Measurements from ENCODE around the gene TRIM38.
A peak's percentile ranks its signal among the peaks of the same experiment; 100 is the strongest.
"Not testable (repeated sequence)": the region's sequence is repeated elsewhere in the genome, so short reads cannot be mapped to it uniquely, and the experiment has no call there.

Gene TRIM38, protein sequence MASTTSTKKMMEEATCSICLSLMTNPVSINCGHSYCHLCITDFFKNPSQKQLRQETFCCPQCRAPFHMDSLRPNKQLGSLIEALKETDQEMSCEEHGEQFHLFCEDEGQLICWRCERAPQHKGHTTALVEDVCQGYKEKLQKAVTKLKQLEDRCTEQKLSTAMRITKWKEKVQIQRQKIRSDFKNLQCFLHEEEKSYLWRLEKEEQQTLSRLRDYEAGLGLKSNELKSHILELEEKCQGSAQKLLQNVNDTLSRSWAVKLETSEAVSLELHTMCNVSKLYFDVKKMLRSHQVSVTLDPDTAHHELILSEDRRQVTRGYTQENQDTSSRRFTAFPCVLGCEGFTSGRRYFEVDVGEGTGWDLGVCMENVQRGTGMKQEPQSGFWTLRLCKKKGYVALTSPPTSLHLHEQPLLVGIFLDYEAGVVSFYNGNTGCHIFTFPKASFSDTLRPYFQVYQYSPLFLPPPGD

GRCh38 chr6:25962149-25963127 is at the start of gene TRIM38:
Gene TRIM38, plus strand, starts transcription at chr6:25962802. Its CDS starts 3,721 bp downstream, at chr6:25966523.
- peaks cover 56 to 86% of the 10 kb centered on the region in 2 donors for H3K4me1 Mint-ChIP-seq
- DNase-seq (peak; percentile 85), ATAC-seq (replicated peaks) (peak; percentile 88 to 89)
- H3K27ac Mint-ChIP-seq = peak within 1 kb of the TSS; percentile 99
- H3K27me3 Mint-ChIP-seq = no peaks in the 10 kb centered on the region
- H3K9me3 Mint-ChIP-seq = peaks cover 6% of the 10 kb centered on the region in 2 donors
- H3K36me3 Mint-ChIP-seq = peaks cover 20 to 39% of the 10 kb centered on the region in 2 donors
- peak within 1 kb of the TSS; percentile 89 to 97 for H3K4me3 Mint-ChIP-seq

- Mint-ChIP-seq H3K27me3 (no peaks in the 10 kb centered on the region), H3K27ac (no peak overlapping the region), H3K36me3 (no peaks in the 10 kb centered on the region), H3K9me3 (peaks cover 0 to 3% of the 10 kb centered on the region in 2 donors), H3K4me3 (no peak overlapping the region), H3K4me1 (no peaks in the 10 kb centered on the region)
- DNase-seq (no peak), ATAC-seq (replicated peaks) (no peak)
Measured at GRCh38 chr6:25913741-25914140, 48.9 kb upstream of the TRIM38 start.

DNA sequence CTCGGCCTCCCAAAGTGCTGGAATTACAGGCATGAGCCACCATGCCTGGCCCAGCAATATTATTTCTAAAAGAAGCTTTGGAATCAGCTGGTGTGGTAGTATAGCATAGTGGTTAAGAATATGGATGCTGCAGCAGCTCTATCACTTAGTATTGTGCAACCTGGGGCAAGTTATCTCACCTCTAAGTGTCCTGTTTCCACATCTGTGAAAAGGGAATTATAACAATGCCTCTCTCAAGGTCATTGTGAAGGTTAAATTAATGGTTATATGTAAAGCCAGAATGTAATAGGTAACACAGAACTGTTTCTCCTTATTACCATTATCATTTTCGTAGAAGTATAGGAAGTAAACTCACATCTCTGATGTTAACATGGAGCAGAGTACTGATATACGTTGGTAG is 46.3 kb upstream of the TRIM38 start:
- H3K4me1 Mint-ChIP-seq = no peaks in the 10 kb centered on the region
- no peaks in the 10 kb centered on the region for H3K36me3 Mint-ChIP-seq
- ATAC-seq (replicated peaks) (no peak), DNase-seq (no peak)
- H3K27ac Mint-ChIP-seq = no peak overlapping the region
- no peak overlapping the region for H3K4me3 Mint-ChIP-seq
- no peaks in the 10 kb centered on the region for H3K27me3 Mint-ChIP-seq
- peaks cover 0 to 3% of the 10 kb centered on the region in 2 donors for H3K9me3 Mint-ChIP-seq

DNA sequence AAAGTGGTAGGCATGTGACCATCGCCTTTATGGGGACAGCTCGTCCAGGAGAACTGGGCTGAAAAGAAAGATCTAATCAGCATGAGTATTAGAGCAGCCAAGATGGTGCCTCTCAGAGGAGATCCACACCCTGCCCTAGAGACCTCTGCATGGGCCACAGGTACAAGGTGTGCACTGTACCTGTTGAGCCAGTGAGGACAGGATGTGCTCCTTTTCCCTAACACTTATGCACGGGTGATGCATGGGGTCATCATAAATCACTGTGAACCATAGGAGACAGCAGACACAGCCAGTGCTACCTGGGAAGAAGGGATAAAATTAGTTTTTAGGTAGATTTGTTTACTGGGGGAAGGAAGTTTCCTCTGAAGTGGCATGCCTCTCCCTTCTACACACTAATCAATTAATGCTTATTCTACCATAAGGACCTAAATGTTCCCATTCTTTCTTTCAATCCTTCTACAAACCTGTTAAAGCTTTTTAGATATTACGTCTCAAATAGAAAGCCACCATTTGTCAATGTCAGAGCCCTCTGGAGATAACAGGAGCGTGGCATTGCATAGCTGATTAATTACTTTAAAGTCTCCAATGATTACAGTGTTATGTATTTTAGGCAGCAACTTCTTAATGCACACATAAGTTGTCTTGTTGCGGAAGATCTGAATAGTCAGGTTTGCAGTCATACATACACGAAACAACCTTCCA is 45.7 kb upstream of the TRIM38 start:
- Mint-ChIP-seq H3K4me3 (no peak overlapping the region), H3K27me3 (no peaks in the 10 kb centered on the region), H3K27ac (no peak overlapping the region), H3K9me3 (peaks cover 0 to 3% of the 10 kb centered on the region in 2 donors), H3K4me1 (no peaks in the 10 kb centered on the region), H3K36me3 (no peaks in the 10 kb centered on the region)
- ATAC-seq (replicated peaks) (no peak), DNase-seq (no peak)

DNA sequence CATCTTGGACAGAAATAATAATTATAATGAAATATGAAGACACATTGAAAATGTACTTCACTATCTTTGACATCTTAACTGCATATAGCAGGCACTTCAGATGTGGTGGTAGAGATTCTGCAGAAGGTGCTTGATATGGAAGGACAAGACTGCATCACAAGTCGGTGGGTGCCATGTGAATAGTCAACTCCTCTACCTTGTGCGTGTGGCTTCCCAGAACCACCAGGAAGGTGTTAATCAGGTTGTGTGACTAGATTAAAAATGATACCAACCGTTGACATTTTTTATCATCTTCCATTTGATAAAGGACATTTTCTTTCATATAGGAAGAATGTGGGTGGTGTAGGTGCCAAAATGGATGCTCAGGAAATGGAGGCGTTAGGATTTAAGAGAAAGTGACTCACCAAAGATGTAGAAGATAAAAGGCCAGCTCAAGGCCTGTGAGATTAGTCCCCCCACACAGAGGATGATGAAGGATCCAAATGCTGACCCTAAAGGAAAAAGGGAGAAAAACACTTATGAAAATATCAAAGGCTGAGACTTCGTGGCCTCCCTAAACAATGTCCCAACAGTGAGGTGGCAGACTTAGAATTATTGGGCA is 44.4 kb upstream of the TRIM38 start:
- H3K9me3 Mint-ChIP-seq = peaks cover 0 to 3% of the 10 kb centered on the region in 2 donors
- H3K36me3 Mint-ChIP-seq = no peaks in the 10 kb centered on the region
- H3K27me3 Mint-ChIP-seq = no peaks in the 10 kb centered on the region
- H3K4me3 Mint-ChIP-seq = no peak overlapping the region
- H3K27ac Mint-ChIP-seq = no peak overlapping the region
- ATAC-seq (replicated peaks) (no peak), DNase-seq (no peak)
- no peaks in the 10 kb centered on the region for H3K4me1 Mint-ChIP-seq

DNA sequence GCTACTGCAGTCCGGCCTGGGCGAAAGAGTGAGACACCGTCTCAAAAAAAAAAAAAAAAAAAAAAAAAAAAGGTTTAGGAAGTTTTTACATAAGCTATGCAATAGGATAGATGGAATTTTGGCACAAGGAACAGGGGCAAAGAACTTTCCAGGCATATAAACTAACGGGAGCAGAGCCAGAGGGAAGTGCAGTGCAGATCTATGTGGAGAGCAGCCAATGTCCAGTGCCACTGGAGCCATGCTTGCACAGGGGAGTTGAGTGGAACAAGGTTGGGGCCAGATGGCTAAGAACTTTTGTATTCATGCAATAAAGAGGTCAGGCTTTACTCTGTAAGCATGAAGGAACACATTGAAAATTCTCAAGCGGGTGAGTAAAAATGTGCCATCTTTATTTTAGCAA is 42.9 kb upstream of the TRIM38 start:
- no peaks in the 10 kb centered on the region for H3K4me1 Mint-ChIP-seq
- no peak overlapping the region for H3K27ac Mint-ChIP-seq
- ATAC-seq (replicated peaks) = no peak
- H3K4me3 Mint-ChIP-seq = no peak overlapping the region
- peaks cover 0 to 3% of the 10 kb centered on the region in 2 donors for H3K9me3 Mint-ChIP-seq
- no peak for DNase-seq
- no peaks in the 10 kb centered on the region for H3K36me3 Mint-ChIP-seq
- no peaks in the 10 kb centered on the region for H3K27me3 Mint-ChIP-seq

GRCh38 chr6:25921525-25922203 is 40.9 kb upstream of the TRIM38 start:
- H3K4me1 Mint-ChIP-seq = no peaks in the 10 kb centered on the region
- no peaks in the 10 kb centered on the region for H3K36me3 Mint-ChIP-seq
- H3K4me3 Mint-ChIP-seq = no peak overlapping the region
- H3K9me3 Mint-ChIP-seq = peaks cover 0 to 3% of the 10 kb centered on the region in 2 donors
- no peak overlapping the region for H3K27ac Mint-ChIP-seq
- H3K27me3 Mint-ChIP-seq = no peaks in the 10 kb centered on the region
- ATAC-seq (replicated peaks) = no peak
- DNase-seq = no peak

DNA sequence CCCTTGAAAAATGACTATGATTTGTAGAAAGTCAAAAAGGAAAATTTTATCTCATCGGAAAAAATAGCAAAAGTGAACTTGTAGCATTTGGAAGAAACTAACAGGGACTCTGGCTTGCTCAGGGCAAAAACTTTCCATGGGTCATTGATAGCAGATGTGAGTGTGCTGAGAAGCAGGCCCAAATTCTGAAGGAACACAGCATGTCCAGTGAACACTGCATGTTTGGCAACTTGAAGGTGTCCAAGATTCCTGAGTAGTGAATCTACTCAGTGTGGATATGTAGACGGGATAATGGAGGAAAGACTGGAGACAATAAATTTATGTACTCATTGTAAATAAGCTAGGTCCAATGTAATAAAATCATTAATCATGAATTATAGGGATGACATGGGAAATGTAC is 40.3 kb upstream of the TRIM38 start:
- H3K27me3 Mint-ChIP-seq = no peaks in the 10 kb centered on the region
- H3K27ac Mint-ChIP-seq = no peak overlapping the region
- no peaks in the 10 kb centered on the region for H3K36me3 Mint-ChIP-seq
- peaks cover 0 to 3% of the 10 kb centered on the region in 2 donors for H3K9me3 Mint-ChIP-seq
- ATAC-seq (replicated peaks) (no peak), DNase-seq (no peak)
- H3K4me1 Mint-ChIP-seq = no peaks in the 10 kb centered on the region
- H3K4me3 Mint-ChIP-seq = no peak overlapping the region

GRCh38 chr6:25925876-25926275 is 36.7 kb upstream of the TRIM38 start:
- Mint-ChIP-seq H3K4me3 (no peak overlapping the region), H3K27me3 (no peaks in the 10 kb centered on the region), H3K9me3 (no peaks in the 10 kb centered on the region), H3K4me1 (no peaks in the 10 kb centered on the region), H3K36me3 (no peaks in the 10 kb centered on the region), H3K27ac (no peak overlapping the region)
- DNase-seq (no peak), ATAC-seq (replicated peaks) (no peak)

DNA sequence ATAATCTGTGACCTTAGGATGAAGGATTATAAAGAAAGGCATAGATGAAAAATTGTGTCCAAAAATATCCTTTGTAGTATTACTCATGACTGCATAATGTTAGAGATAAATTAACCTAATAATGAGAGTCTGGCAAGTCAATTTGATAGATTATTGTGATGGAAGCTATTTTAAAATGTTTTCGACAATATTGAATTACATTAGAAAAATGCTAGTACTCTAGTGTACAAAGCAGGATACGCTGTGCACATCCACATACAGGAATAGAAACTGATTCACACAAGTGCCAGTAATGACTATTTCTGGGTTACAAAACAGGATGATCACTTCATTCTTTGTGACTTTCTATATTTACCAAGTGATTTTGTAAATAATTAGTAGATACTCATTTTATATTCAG is 35.4 kb upstream of the TRIM38 start:
- no peaks in the 10 kb centered on the region for H3K4me1 Mint-ChIP-seq
- ATAC-seq (replicated peaks) (no peak), DNase-seq (no peak)

DNA sequence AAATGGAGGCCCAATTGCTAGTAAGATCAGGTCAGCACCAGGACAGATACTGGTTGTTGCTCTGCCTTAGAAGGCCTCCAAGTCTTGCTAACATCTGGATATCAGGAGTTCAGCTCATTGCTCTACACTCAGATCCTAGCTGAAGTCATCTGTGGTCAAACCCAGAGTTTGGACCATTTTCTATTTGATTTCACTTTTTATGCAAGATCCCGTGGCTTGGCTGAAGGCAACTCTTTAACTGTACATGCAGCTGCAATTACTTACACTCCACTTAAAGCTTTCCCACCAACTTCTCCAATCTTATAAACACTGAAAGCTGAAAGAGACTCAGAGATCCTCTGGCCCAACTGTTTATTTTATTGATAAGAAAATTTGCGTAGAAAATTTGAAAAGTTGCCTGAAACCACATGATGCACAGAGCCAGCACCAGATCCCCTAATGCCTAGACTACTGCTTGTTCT is 34.8 kb upstream of the TRIM38 start:
- Mint-ChIP-seq H3K4me1 (no peaks in the 10 kb centered on the region), H3K27me3 (no peaks in the 10 kb centered on the region), H3K4me3 (no peak overlapping the region), H3K27ac (no peak overlapping the region), H3K9me3 (no peaks in the 10 kb centered on the region), H3K36me3 (no peaks in the 10 kb centered on the region)
- DNase-seq (no peak), ATAC-seq (replicated peaks) (no peak)

More for the DNA sequence above, 35.4 kb upstream of the TRIM38 start:
- Mint-ChIP-seq H3K36me3 (no peaks in the 10 kb centered on the region), H3K27ac (no peak overlapping the region), H3K4me3 (no peak overlapping the region), H3K27me3 (no peaks in the 10 kb centered on the region), H3K9me3 (no peaks in the 10 kb centered on the region)

- no peak for DNase-seq
- Mint-ChIP-seq H3K27me3 (no peaks in the 10 kb centered on the region), H3K4me1 (no peaks in the 10 kb centered on the region), H3K9me3 (no peaks in the 10 kb centered on the region), H3K36me3 (no peaks in the 10 kb centered on the region), H3K4me3 (no peak overlapping the region), H3K27ac (no peak overlapping the region)
- no peak for ATAC-seq (replicated peaks)
Measured at GRCh38 chr6:25928562-25929324, 33.9 kb upstream of the TRIM38 start.

DNA sequence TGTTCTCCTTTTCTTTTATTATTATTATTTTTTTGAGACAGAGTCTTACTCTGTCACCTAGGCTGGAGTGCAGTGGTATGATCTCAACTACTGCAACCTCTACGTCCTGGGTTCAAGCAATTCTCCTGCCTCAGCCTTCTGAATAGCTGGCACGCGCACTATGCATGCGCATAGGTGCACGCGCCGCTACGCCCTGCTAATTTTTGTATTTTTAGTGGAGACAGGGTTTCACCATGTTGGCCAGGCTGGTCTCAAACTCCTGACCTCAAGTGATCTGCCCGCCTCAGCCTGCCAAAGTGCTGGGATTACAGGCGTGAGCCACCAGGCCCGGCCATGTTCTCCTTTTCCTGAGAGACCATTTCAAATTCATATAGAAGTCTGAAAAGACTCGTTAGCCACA is 32.8 kb upstream of the TRIM38 start:
- not testable (repeated sequence) for H3K36me3 Mint-ChIP-seq; DNase-seq; H3K4me1 Mint-ChIP-seq; H3K27me3 Mint-ChIP-seq; H3K27ac Mint-ChIP-seq; H3K9me3 Mint-ChIP-seq; H3K4me3 Mint-ChIP-seq; ATAC-seq (replicated peaks)
